GM19043 (cell line): ENCODE data around the gene LCE1A.

Experiments used
- ATAC-seq: cut with Tn5 transposase; IDR thresholded peaks from one replicate; pipeline ENCODE4 v1.9.1; 2021; ENCODE audit warnings: low read depth; ENCODE audit not compliant: unreplicated experiment

LCE1A gene

DNA sequence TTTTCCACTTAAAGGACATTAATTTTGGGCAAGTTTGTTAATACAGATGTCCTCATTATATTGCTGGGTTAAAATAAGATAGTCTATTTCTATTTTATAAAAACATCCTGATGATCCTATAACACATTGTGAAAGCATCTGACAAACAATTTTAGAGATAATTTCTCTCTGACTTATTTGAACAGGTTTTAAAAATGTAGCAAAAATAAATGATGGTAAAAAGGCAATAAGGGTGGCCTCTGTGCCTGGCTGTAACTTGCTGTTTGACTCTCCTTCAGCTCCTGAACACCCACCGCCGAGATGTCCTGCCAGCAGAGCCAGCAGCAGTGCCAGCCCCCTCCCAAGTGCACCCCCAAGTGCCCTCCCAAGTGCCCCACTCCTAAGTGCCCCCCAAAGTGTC lies at the start of gene LCE1A:
LCE1A (plus strand) TSS at position 301 of the 400 bp plus-strand sequence; CDS start at position 301, 0 bp downstream.
- ATAC-seq: no peak

DNA sequence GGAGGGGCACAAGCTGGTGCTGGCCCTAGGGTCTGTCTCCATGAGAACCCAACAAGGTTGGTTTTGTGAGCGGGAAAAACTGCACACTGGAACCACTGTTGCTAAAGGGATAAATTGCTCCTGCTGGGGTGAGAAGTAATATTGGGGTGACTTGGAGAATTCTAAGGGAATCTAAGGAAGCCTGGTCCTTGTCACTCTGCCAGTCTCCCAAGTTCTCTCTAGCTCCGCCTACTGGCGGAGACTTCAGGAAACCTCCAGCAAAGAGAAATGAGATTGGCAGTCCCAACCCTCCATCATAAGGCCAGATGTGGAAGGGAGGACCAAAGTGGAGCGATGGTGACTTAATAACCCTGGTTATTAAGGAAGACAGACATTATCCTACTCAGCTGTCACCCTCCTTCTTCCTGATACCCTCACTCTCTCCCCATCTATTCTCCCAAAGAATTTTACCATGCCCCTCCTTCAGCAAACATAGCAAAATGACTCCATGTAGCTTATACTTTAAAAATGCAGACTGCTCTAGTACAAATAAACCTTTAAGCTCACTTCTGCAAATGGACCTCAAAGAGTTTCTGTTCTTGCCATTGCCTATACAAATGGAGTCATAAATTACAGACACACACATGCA lies 49.6 kb upstream of the LCE1A start:
- no peak for ATAC-seq

DNA sequence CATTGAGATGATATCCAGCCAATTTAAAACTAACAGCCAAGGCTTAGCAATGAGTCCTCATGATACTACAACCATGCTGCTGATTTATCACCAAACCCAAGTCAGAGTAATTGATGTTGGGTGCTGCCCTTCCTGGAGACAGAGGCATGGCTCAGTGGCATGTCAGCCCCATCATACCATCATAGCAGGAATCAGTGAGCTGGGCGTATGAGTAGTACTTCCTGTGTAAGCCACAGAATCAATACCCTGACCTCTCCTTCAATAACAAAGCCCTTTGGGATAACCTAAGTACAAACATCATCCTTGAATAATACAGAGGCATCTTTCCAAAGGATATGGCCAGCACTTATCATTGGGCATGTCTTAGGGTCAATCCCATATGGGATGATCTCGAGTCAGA lies 44.2 kb upstream of the LCE1A start:
- ATAC-seq: no peak

- ATAC-seq: no peak
Observed at GRCh38 chr1:152786077-152786476, 41.2 kb upstream of the LCE1A start, which contains the start of gene LCE1E. Gene LCE1E, plus strand, starts transcription at chr1:152786257. Its CDS starts 1,043 bp downstream, at chr1:152787300.

DNA sequence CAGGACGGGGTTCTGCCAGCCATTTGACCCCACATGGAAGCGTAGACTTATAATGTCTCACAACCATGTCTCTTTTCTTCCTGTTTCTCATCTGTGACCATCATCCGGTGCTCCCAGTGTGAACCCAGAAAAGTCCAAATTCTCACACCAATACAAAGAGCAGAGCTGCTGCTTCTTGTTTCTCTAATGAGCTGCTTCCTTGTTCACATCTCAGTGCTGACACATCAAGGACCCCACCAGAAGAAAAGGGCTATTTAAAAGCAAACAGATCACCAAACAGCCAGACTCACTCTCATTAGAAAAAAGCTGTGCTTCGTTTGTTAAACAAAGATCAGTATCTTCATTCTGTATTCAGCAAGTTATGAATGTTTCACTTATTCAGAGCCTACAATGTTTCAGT lies 31.6 kb upstream of the LCE1A start:
- ATAC-seq: no peak

GRCh38 chr1:152796421-152796820 lies 30.9 kb upstream of the LCE1A start, which contains the start of gene LCE1D:
Gene LCE1D, plus strand, starts transcription at chr1:152796721. Its CDS starts 1,074 bp downstream, at chr1:152797795.
- no peak for ATAC-seq

- ATAC-seq: no peak
Observed at GRCh38 chr1:152801333-152801732, 25.9 kb upstream of the LCE1A start.

- no peak for ATAC-seq
Observed at GRCh38 chr1:152806576-152806975, 20.7 kb upstream of the LCE1A start, which contains the start of gene LCE1C. Gene LCE1C, minus strand, starts transcription at chr1:152806651. Its CDS starts 1,173 bp downstream, at chr1:152805478.

DNA sequence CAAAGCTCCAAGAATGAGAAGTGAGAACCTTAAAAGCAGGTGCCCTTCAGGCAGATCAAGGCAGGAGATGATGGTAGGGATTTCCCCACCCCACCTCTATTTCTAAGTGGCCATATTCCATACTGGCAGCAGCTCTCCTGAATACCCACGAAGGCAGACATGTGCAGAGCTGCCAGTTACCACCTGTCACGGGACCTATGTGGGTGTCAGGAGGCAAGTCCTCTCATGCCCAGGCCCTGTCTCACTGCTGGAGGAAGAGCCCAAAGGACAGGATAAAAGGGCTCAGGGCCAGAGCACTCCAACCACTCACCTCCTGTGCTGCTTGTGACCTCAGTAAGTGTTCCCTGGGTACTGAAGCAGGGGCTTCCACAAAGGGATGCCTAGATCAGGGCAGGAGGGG lies 16.2 kb upstream of the LCE1A start:
- ATAC-seq: no peak

DNA sequence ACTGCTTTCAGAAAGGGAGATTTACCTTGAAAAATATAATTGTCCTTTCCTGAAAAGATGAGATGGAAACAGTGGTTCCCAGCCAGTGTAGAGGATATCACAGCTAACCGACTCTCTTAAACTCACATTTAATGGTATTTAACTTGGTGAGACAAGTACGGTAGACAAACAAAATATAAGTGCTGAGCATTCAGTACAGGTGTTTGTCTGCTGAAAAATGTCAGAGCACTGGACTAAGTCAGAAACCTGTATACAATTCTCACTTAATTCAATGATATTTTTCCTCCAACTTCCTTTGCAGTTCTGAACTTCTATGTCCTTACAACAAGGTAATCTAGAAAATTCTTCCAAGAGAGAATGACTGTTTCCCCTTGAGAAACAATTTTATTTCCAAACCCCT lies 15.6 kb upstream of the LCE1A start, which contains the start of gene LCE1B:
LCE1B (plus strand) TSS at position 301 of the 400 bp plus-strand sequence. CDS start 476 bp downstream, outside the sequence.
- no peak for ATAC-seq

DNA sequence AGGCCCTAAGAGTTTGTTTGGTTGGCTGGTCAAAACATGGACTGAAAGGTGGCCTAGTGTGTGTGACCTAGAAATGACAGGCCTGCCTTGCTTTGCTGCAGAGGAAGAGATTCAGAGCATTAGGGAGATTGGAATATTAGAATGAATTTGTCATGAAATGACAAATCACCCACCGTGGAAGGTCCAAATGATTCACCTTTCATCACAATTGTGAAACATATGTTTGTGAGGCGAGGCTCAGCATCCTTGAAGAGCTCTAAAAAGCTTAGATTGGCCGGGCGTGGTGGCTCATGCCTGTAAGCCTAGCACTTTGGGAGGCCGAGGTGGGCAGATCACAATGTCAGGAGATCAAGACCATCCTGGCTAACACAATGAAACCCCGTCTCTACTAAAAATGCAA lies 10.0 kb upstream of the LCE1A start:
- no peak for ATAC-seq

DNA sequence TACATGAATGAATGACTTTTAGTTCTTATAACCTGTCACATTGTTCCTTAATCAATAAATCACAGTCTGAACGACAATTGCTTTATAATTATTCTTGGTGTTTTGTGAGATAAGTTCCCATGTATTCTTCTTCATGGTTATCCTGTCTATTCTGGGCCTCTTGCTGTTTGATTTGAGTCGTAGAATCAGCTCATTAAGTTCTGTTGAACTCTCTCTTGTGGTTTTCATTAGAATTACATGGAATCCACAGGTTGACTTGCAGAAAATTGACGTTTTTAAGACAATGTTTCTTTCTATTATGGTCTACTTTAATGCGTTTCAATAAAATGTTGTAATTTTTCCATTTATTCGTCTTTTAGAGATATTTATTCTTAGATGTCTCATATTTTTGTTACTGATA lies 4.0 kb upstream of the LCE1A start:
- no peak for ATAC-seq

DNA sequence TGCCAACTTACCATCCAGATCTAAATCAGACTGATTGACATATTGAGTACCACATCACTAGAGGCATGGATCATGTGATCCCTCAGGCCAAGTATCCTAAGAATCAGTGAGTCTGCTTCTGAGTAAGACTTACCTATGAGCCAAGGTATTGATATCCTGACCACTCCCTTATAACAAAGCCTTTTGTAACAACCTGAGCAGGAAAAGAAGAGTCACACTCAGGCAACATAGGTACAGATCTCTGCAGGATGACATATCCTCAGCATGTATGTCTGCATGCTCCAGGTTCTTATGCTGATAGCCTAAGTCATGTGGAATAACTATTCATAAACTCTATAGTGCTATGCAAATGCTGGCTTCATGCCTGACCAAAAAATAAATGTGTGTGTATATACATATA lies 2.3 kb upstream of the LCE1A start:
- no peak for ATAC-seq

- no peak for ATAC-seq
Observed at GRCh38 chr1:152836870-152837269, 9.6 kb downstream of the LCE1A start.

DNA sequence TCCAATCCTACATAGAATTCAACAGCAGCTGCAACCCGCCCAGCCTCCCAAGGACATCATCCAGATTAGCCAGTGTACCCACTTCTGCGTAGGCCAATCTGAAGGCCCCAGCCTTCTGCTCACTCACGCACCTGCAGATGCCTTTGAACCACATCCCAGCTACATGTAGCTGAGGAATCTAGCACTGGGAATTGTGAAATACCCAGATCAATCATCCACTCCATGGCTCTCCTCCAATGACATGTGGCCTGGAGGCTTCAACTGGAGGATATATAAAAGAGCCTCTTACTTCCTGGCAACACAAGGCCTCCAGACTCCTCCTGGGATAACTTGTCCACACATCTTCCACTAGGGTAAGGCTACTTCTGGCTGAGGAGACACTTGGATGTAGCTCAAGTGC lies 15.3 kb downstream of the LCE1A start, which contains the start of gene LCE6A:
LCE6A (plus strand) TSS at position 301 of the 400 bp plus-strand sequence. CDS start 665 bp downstream, outside the sequence.
- ATAC-seq: no peak

DNA sequence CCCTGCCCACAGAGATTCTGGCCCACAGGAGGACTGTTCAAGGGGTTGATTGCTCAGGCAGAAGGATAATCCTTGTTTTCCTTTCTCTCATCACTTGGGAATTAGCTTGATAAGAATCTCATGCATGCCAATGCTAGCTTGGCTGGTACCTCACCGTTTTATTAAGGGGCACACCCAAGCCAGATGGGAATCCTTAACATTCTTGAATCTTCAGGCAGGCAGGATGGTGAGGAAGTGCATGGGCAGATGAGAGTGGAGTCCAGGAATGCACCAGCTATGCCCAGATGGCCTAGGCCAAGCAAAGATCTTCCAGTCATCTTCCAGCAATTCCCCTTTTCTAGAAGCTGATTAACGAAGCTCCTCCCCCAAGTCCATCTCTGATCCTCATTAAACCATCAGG lies 28.4 kb downstream of the LCE1A start:
- no peak for ATAC-seq

GRCh38 chr1:152858062-152858461 lies 30.8 kb downstream of the LCE1A start:
- ATAC-seq: no peak

- ATAC-seq: no peak
Observed at GRCh38 chr1:152859696-152860095, 32.4 kb downstream of the LCE1A start, which contains the start of gene LCE7A. Gene LCE7A, plus strand, starts transcription at chr1:152859996. Its CDS starts 702 bp downstream, at chr1:152860698.

- ATAC-seq: no peak
Observed at GRCh38 chr1:152860129-152860528, 32.9 kb downstream of the LCE1A start.

GRCh38 chr1:152861374-152861773 lies 34.1 kb downstream of the LCE1A start:
- ATAC-seq: no peak

DNA sequence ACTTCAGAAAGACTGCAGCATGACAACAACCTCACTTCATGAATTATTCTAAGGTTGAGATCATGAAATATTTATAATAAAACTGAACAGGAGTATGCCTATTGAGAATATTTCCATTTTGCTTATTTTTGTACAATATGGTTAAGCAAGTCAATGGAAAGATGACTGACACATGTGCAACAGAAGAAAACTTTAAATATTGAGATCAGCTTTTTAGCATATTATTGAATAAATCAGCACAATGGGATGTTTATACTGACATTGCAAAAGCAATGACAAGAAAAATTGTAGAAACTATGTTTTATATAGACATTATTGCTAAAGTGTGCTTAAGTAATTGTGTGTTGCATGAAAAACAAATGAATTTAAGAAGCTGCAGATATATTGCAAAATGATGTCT lies 37.2 kb downstream of the LCE1A start:
- ATAC-seq: no peak

DNA sequence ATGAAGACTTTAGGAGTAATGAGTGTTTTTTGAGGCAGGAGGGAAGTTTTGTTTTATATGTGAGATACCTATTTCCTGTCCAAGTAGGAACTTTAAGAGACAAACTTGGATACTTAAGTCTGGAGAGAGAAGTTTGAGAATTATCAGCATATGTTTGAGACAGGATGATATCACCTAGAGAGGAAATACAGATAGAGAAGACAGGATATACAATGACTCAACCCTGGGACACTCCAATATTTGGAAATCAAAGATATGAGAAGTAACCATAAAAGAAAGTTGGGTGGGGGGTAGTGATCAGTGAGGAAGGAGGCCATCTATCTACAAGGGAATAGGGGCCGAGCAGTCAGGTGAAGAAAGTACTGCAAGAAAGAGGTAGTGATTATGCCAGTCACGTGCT lies 39.0 kb downstream of the LCE1A start:
- ATAC-seq: no peak
